Measurements from ENCODE around the gene DEFB121. TPM values are rescaled to one million over a fixed set of nuclear protein-coding genes. Genes with fewer than 3 reads are reported as not detected.

DEFB121 gene
- total RNA-seq, 1 experiment from 2014 or later = not detected

GRCh38 chr20:31392836-31393235, 13.2 kb downstream of the DEFB121 start:
- Histone ChIP-seq H3K4me3 (ENCODE audit: low read depth, low read length, poor library complexity, severe bottlenecking) (no peak overlapping the region), H3K4me1 (ENCODE audit: insufficient read depth, low read length, poor library complexity, severe bottlenecking) (no peaks in the 10 kb centered on the region), H3K9me3 (ENCODE audit: low read depth, low read length, poor library complexity, severe bottlenecking) (no peaks in the 10 kb centered on the region), H3K36me3 (ENCODE audit: insufficient read depth, low read length, poor library complexity, severe bottlenecking) (no peaks in the 10 kb centered on the region), H3K27ac (ENCODE audit: low read depth, low read length, poor library complexity, severe bottlenecking) (no peak overlapping the region), H3K27me3 (replicated peaks; ENCODE audit: insufficient read depth, low read depth, low read length, poor library complexity) (peaks cover 13% of the 10 kb centered on the region)
- no TSS peak for BruUV-seq (replicated peaks)
- TF ChIP-seq CTCF (conservative IDR thresholded peaks at IDR 0.05; ENCODE audit: low read depth, low read length) (no peak), EZH2 (IDR thresholded peaks at IDR 0.05; ENCODE audit: borderline replicate concordance, low read depth, low read length, poor library complexity, severe bottlenecking) (no peak)
- no peak for DNase-seq (ENCODE audit: low spot score)
- intact Hi-C loops (cut with micrococcal nuclease; ENCODE audit: unreplicated experiment) = no loop called here
- POLR2A ChIA-PET (ENCODE audit: low non-redundant PET) = interaction anchor here (0.7 kb wide), 1 partner anchor 12 kb away, joined by 9 read pairs; no protein-coding TSS in a partner anchor
- CTCF ChIA-PET = no interaction called here

GRCh38 chr20:31390490-31390889, 15.5 kb downstream of the DEFB121 start, which contains the start of gene DEFB119:
DEFB119 (minus strand) TSS chr20:31390590; CDS start chr20:31390483, 107 bp downstream.
- no peak for DNase-seq (ENCODE audit: low spot score)
- no TSS peak for BruUV-seq (replicated peaks)
- ChIA-PET POLR2A (ENCODE audit: low non-redundant PET) (no interaction called here), CTCF (no interaction called here)
- H3K4me1 ChIP-seq (ENCODE audit: insufficient read depth, low read length, poor library complexity, severe bottlenecking) = no peaks in the 10 kb centered on the region
- H3K9me3 ChIP-seq (ENCODE audit: low read depth, low read length, poor library complexity, severe bottlenecking) = no peaks in the 10 kb centered on the region
- no peak within 1 kb of the TSS for H3K4me3 ChIP-seq (ENCODE audit: low read depth, low read length, poor library complexity, severe bottlenecking)
- no peak within 1 kb of the TSS for H3K27ac ChIP-seq (ENCODE audit: low read depth, low read length, poor library complexity, severe bottlenecking)
- intact Hi-C loops (cut with micrococcal nuclease; ENCODE audit: unreplicated experiment) = no loop called here
- no peaks in the 10 kb centered on the region for H3K36me3 ChIP-seq (ENCODE audit: insufficient read depth, low read length, poor library complexity, severe bottlenecking)
- peaks cover 13% of the 10 kb centered on the region for H3K27me3 ChIP-seq (replicated peaks; ENCODE audit: insufficient read depth, low read depth, low read length, poor library complexity)
- TF ChIP-seq CTCF (conservative IDR thresholded peaks at IDR 0.05; ENCODE audit: low read depth, low read length) (no peak), EZH2 (IDR thresholded peaks at IDR 0.05; ENCODE audit: borderline replicate concordance, low read depth, low read length, poor library complexity, severe bottlenecking) (no peak)

- DNase-seq (ENCODE audit: low spot score) = no peak
- ChIA-PET CTCF (no interaction called here), POLR2A (ENCODE audit: low non-redundant PET) (no interaction called here)
- H3K27ac ChIP-seq (ENCODE audit: low read depth, low read length, poor library complexity, severe bottlenecking) = no peak overlapping the region
- BruUV-seq (replicated peaks) = no TSS peak
- TF ChIP-seq CTCF (conservative IDR thresholded peaks at IDR 0.05; ENCODE audit: low read depth, low read length) = no peak
- no peak for TF ChIP-seq EZH2 (IDR thresholded peaks at IDR 0.05; ENCODE audit: borderline replicate concordance, low read depth, low read length, poor library complexity, severe bottlenecking)
- H3K36me3 ChIP-seq (ENCODE audit: insufficient read depth, low read length, poor library complexity, severe bottlenecking) = no peaks in the 10 kb centered on the region
- peaks cover 67% of the 10 kb centered on the region for H3K27me3 ChIP-seq (replicated peaks; ENCODE audit: insufficient read depth, low read depth, low read length, poor library complexity)
- no peak overlapping the region for H3K4me3 ChIP-seq (ENCODE audit: low read depth, low read length, poor library complexity, severe bottlenecking)
- intact Hi-C loops (cut with micrococcal nuclease; ENCODE audit: unreplicated experiment) = no loop called here
- H3K4me1 ChIP-seq (ENCODE audit: insufficient read depth, low read length, poor library complexity, severe bottlenecking) = no peaks in the 10 kb centered on the region
- no peaks in the 10 kb centered on the region for H3K9me3 ChIP-seq (ENCODE audit: low read depth, low read length, poor library complexity, severe bottlenecking)
Measured at GRCh38 chr20:31374346-31374745, 31.7 kb downstream of the DEFB121 start.

Measured in A673 (cell line).